GM23248 (cell line): ENCODE results near the gene HRC. TPM values are rescaled to one million over a fixed set of nuclear protein-coding genes. Genes with fewer than 3 reads are reported as not detected.

Experiments
- DNase-seq: peaks from one replicate; pipeline ENCODE4 v3.0.0-alpha.2; 2015
- H2AFZ ChIP-seq: fragments of 200-600 bp; sonication (generic); 2 replicates; pipeline ENCODE4 v1.6.1; 2016; ENCODE audit warnings: antibody characterized with exemption
- H3F3A ChIP-seq: fragments of 200-600 bp; sonication (generic); 2 replicates; pipeline ENCODE4 v1.6.1; 2016; ENCODE audit warnings: mild to moderate bottlenecking, antibody characterized with exemption, mixed run types; ENCODE audit not compliant: insufficient read depth
- H3K27ac ChIP-seq: fragments of 200-600 bp; sonication (generic); 2 replicates; pipeline ENCODE4 v1.5.1; 2016; ENCODE audit warnings: mild to moderate bottlenecking
- H3K27me3 ChIP-seq: fragments of 200-600 bp; sonication (generic); replicated peaks from 2 replicates; pipeline ENCODE4 v1.6.1; 2016; ENCODE audit warnings: mild to moderate bottlenecking; ENCODE audit not compliant: insufficient read depth
- H3K36me3 ChIP-seq: fragments of 200-600 bp; sonication (generic); 2 replicates; pipeline ENCODE4 v1.6.1; 2016; ENCODE audit warnings: low read depth, mild to moderate bottlenecking
- H3K4me1 ChIP-seq: fragments of 200-600 bp; sonication (generic); 2 replicates; pipeline ENCODE4 v1.6.1; 2016; ENCODE audit warnings: mild to moderate bottlenecking; ENCODE audit not compliant: insufficient read depth
- H3K4me2 ChIP-seq: fragments of 200-600 bp; sonication (generic); one replicate; pipeline ENCODE4 v1.6.1; 2016; ENCODE audit warnings: mild to moderate bottlenecking; ENCODE audit not compliant: unreplicated experiment
- H3K4me3 ChIP-seq: fragments of 200-600 bp; sonication (generic); 2 replicates; pipeline ENCODE4 v1.5.1; 2016; ENCODE audit warnings: mild to moderate bottlenecking
- H3K79me2 ChIP-seq: fragments of 200-600 bp; sonication (generic); 2 replicates; pipeline ENCODE4 v1.6.1; 2016; ENCODE audit warnings: mild to moderate bottlenecking; ENCODE audit not compliant: insufficient read depth
- H3K9ac ChIP-seq: fragments of 200-600 bp; sonication (generic); 2 replicates; pipeline ENCODE4 v1.6.1; 2016; ENCODE audit warnings: mild to moderate bottlenecking
- H3K9me2 ChIP-seq: fragments of 200-600 bp; sonication (generic); 2 replicates; pipeline ENCODE4 v1.6.1; 2016; ENCODE audit warnings: mixed run types, mild to moderate bottlenecking, moderate library complexity; ENCODE audit not compliant: insufficient read depth
- H3K9me3 ChIP-seq: fragments of 200-600 bp; sonication (generic); one replicate; pipeline ENCODE4 v1.6.1; 2017; ENCODE audit warnings: low read depth
- H4K20me1 ChIP-seq: fragments of 200-600 bp; sonication (generic); 2 replicates; pipeline ENCODE4 v1.6.0; 2016; ENCODE audit not compliant: insufficient read depth
- EZH2 ChIP-seq: fragments of 200-600 bp; sonication (generic); IDR thresholded peaks from 2 replicates; pipeline ENCODE4 v1.6.1; 2018; ENCODE audit warnings: antibody characterized with exemption, mild to moderate bottlenecking; ENCODE audit not compliant: insufficient read depth, poor library complexity, severe bottlenecking
- EZH2phosphoT487 ChIP-seq: fragments of 200-600 bp; sonication (generic); IDR thresholded peaks from 2 replicates; pipeline ENCODE4 v1.6.1; 2018; ENCODE audit warnings: antibody characterized with exemption, moderate library complexity, mild to moderate bottlenecking, low read depth; ENCODE audit not compliant: insufficient read depth
- WGBS, 2 experiments: methylation state at CpG; one replicate each; pipeline ENCODE4 v1.1.6; 2015 to 2017; ENCODE audit warnings: low lambda C conversion rate in 2 of 2, low coverage in 1 of 2; ENCODE audit errors: missing lambda C conversion rate in 2 of 2; 5-methylcytosine and 5-hydroxymethylcytosine counted together
- in situ Hi-C: fragments of 300-500 bp; cut with MboI; formaldehyde crosslinking; loops from 2 replicates; pipeline ENCODE4 v1.15.0; 2020
- polyA plus RNA-seq: library from polyadenylated mRNA; unstranded; fragments of >200 nt; fragmentation: Nextera tagmentation; extraction: Ambion mirVana; gene quantifications from 2 replicates; pipeline ENCODE4 v1.2.1, GENCODE V29; 2016
- total RNA-seq: library from RNA; depleted of rRNA; stranded (reverse); fragments of >200 nt; shearing (Covaris generic); gene quantifications from 2 replicates; pipeline ENCODE4 v1.2.3, GENCODE V29; 2014

HRC gene
- total and polyA plus RNA-seq, 2 experiments from 2014 or later = not detected

GRCh38 chr19:49194408-49194807 lies 39.2 kb upstream of the HRC start:
- in situ Hi-C loops = no loop called here
- Histone ChIP-seq H3K27ac (no peak overlapping the region), H3K4me3 (no peak overlapping the region), H3K9me2 (no peaks in the 10 kb centered on the region), H3K4me1 (peaks cover 4% of the 10 kb centered on the region; the same call in 1 of the 2 replicates), H3K9ac (no peak overlapping the region), H3F3A (0 out of 2 replicates have a peak, but pooled peaks cover 11% of the 10 kb centered on the region), H3K9me3 (no peaks in the 10 kb centered on the region), H3K79me2 (no peaks in the 10 kb centered on the region), H3K27me3 (no peaks in the 10 kb centered on the region), H2AFZ (no peak overlapping the region), H3K36me3 (peaks cover 24% of the 10 kb centered on the region; the same call in 1 of the 2 replicates), H3K4me2 (no peak overlapping the region), H4K20me1 (no peaks in the 10 kb centered on the region)
- TF ChIP-seq EZH2phosphoT487 (no peak), EZH2 (no peak)
- DNase-seq = no peak
- 82 to 88% methylated on average over 3 to 4 of the region's 4 CpGs for WGBS, 2 experiments

DNA sequence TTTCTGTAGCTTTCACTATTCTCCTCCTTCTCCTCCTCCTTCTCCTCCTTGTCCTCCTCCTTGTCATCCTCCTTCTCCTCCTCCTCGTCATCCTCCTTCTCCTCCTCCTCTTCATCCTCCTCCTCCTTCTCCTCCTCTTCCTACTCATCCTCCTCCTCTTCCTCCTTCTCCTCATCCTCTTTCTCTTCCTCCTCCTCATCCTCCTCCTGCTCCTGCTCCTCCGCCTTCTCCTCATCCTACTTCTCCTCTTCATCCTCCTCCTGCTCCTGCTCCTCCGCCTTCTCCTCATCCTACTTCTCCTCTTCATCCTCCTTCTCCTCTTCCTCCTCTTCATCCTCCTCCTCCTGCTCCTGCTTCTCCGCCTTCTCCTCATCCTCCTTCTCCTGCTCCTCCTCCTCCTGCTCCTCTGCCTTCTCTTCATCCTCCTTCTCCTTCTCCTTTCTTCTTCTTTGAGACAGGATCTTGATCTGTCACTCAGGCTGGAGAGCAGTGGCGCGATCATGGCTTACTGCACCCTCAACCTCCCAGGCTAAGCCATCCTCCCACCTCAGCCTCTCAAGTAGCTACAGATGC lies 38.7 kb upstream of the HRC start:
- no peak overlapping the region for H3K9ac ChIP-seq
- H3K36me3 ChIP-seq = peaks cover 28% of the 10 kb centered on the region; the same call in 1 of the 2 replicates
- 96% methylated on average over 6 of the region's 6 CpGs for WGBS, 2 experiments
- no peak for DNase-seq
- no peak overlapping the region for H3K4me2 ChIP-seq
- H3K9me3 ChIP-seq = no peaks in the 10 kb centered on the region
- no peak overlapping the region for H3K4me3 ChIP-seq
- H3F3A ChIP-seq = 0 out of 2 replicates have a peak, but pooled peaks cover 9% of the 10 kb centered on the region
- H2AFZ ChIP-seq = no peak overlapping the region
- H3K27me3 ChIP-seq = no peaks in the 10 kb centered on the region
- no peaks in the 10 kb centered on the region for H3K79me2 ChIP-seq
- TF ChIP-seq EZH2phosphoT487 = no peak
- TF ChIP-seq EZH2 = no peak
- no peaks in the 10 kb centered on the region for H3K9me2 ChIP-seq
- in situ Hi-C loops = no loop called here
- peaks cover 4% of the 10 kb centered on the region; the same call in 1 of the 2 replicates for H3K4me1 ChIP-seq
- H4K20me1 ChIP-seq = no peaks in the 10 kb centered on the region
- H3K27ac ChIP-seq = no peak overlapping the region

DNA sequence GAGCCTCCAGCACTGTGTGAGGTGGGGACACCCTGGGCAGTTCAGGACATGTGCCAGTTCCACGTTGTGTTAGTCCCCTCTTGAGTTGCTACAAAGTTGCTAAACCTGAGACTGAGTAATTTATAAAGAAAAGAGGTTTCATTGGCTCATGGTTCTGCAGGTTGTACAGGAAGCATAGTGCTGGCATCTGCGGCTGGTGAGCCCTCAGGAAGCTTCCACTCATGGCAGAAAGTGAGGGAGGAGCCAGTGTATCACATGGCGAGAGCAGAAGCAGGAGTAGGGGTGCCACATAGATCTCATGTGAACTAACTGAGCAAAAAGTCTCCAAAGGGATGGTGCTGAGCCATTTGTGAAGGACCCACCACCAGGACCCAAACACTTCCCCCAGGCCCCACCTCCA lies 35.6 kb upstream of the HRC start:
- Histone ChIP-seq H3K79me2 (no peaks in the 10 kb centered on the region), H3K4me3 (no peak overlapping the region), H3K36me3 (peaks cover 32% of the 10 kb centered on the region; the same call in 1 of the 2 replicates), H3K9ac (no peak overlapping the region), H3K9me3 (no peaks in the 10 kb centered on the region), H3K4me2 (no peak overlapping the region), H2AFZ (no peak overlapping the region), H3F3A (no peaks in the 10 kb centered on the region), H3K27ac (no peak overlapping the region), H4K20me1 (no peaks in the 10 kb centered on the region), H3K9me2 (no peaks in the 10 kb centered on the region), H3K27me3 (no peaks in the 10 kb centered on the region), H3K4me1 (no peaks in the 10 kb centered on the region)
- WGBS, 2 experiments = 91 to 93% methylated on average over 3 of the region's 3 CpGs
- in situ Hi-C loops = no loop called here
- TF ChIP-seq EZH2 (no peak), EZH2phosphoT487 (no peak)
- no peak for DNase-seq

DNA sequence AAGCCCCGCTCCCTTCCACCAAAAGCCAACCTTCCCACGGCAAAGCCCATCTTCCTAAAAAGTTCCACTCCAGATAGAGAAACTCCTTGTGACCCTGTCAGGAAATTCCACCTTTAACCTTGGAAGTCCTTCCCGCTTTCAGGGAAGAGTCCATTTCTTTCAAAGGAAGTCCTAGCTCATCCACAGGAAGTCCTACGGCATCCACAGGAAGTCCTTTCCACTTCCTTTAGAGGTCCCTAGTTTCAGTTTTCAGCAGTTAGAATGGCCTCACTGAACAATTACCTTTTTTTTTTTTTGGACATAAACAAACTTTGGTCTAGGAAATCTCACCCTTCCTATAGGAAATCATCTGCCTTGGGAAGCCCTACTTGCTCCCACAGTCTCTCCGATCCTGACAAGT lies 34.1 kb upstream of the HRC start:
- DNase-seq = no peak
- H3K9me2 ChIP-seq = no peaks in the 10 kb centered on the region
- no peaks in the 10 kb centered on the region for H3K79me2 ChIP-seq
- H3K4me3 ChIP-seq = no peak overlapping the region
- no peak overlapping the region for H3K27ac ChIP-seq
- no peak overlapping the region for H3K4me2 ChIP-seq
- H3K9me3 ChIP-seq = no peaks in the 10 kb centered on the region
- H3K27me3 ChIP-seq = no peaks in the 10 kb centered on the region
- peaks cover 32% of the 10 kb centered on the region; the same call in 1 of the 2 replicates for H3K36me3 ChIP-seq
- H3K9ac ChIP-seq = no peak overlapping the region
- no peaks in the 10 kb centered on the region for H3F3A ChIP-seq
- no peaks in the 10 kb centered on the region for H3K4me1 ChIP-seq
- no peak for TF ChIP-seq EZH2phosphoT487
- TF ChIP-seq EZH2 = no peak
- no peak overlapping the region for H2AFZ ChIP-seq
- 99 to 100% methylated on average over 5 of the region's 5 CpGs for WGBS, 2 experiments
- in situ Hi-C loops = no loop called here
- H4K20me1 ChIP-seq = no peaks in the 10 kb centered on the region
